Gastroesophageal sphincter (tissue), 3 donors: Measurements from ENCODE around the gene RALA.

Experiments used
- CTCF ChIP-seq, 4 experiments: fragments of 200-600 bp in 2 of 4; fragments of 450-650 bp in 2 of 4; sonication (generic) in 1 of 4; IDR thresholded peaks; one replicate each; pipeline ENCODE4 v1.5.1; 2017 to 2019; ENCODE audit warnings: antibody characterized with exemption in 4 of 4, mild to moderate bottlenecking in 2 of 4, moderate library complexity in 2 of 4
- POLR2A ChIP-seq, 2 donors: fragments of 450-650 bp; IDR thresholded peaks; one replicate each; pipeline ENCODE4 v1.6.1; 2017; ENCODE audit warnings: antibody characterized with exemption in 2 of 2, mild to moderate bottlenecking in 2 of 2, moderate library complexity in 1 of 2
- POLR2AphosphoS5 ChIP-seq: sonication (generic); formaldehyde crosslinking; IDR thresholded peaks from one replicate; pipeline ENCODE4 v1.6.1; 2017; ENCODE audit warnings: antibody characterized with exemption

GRCh38 chr7:39645482-39646407, 22.4 kb downstream of the RALA start:
- TF ChIP-seq CTCF (IDR thresholded peaks at IDR 0.05), result no peak
- no peak for TF ChIP-seq POLR2AphosphoS5
- TF ChIP-seq POLR2A (IDR thresholded peaks at IDR 0.05), result no peak
